Measurements from ENCODE around the gene MAPK8IP2.

The MAPK8IP2 gene

GRCh38 chr22:50621356-50621880 lies 20.8 kb downstream of the MAPK8IP2 start (continued):
- TF ChIP-seq ZNF76 (tag by site-specific recombination; IDR thresholded peaks at IDR 0.05; ENCODE audit: borderline replicate concordance, low read depth), result no peak
- no peak for TF ChIP-seq HIC1 (tag by site-specific recombination; IDR thresholded peaks at IDR 0.05)
- TF ChIP-seq ZNF10 (tag by site-specific recombination; IDR thresholded peaks at IDR 0.05), result no peak
- no peak for TF ChIP-seq ZNF26 (tag by site-specific recombination; IDR thresholded peaks at IDR 0.05)
- no peak for TF ChIP-seq GLI2 (tag by site-specific recombination; IDR thresholded peaks at IDR 0.05; ENCODE audit: borderline replicate concordance, low read depth)

GRCh38 chr22:50621948-50622722 lies 21.5 kb downstream of the MAPK8IP2 start:
- POLR2A ChIA-PET, result interaction anchor here (0.5 to 1.9 kb wide), 3 partner anchors 61 to 114 kb away, joined by 4 to 13 read pairs (median 5); partner anchors contain the start of genes LMF2, NCAPH2 and SCO2
- H3K4me3 ChIP-seq (ENCODE audit: low read depth, low read length), result no peak overlapping the region
- H3K27ac ChIP-seq (ENCODE audit: extremely low read depth, low read depth, low read length), result no peak overlapping the region
- H3K4me1 ChIP-seq (ENCODE audit: control insufficient read depth, insufficient read depth, low read length), result peaks cover 7% of the 10 kb centered on the region
- H3K36me3 ChIP-seq (ENCODE audit: control insufficient read depth in 2 of 2, insufficient read depth in 1 of 2, low read length in 2 of 2), result peaks cover 0 to 11% of the 10 kb centered on the region in 2 experiments; a peak in 1 of 3 replicates
- H3K9me3 ChIP-seq (ENCODE audit: control insufficient read depth, insufficient read depth, low read depth, low read length), result no peaks in the 10 kb centered on the region
- CTCF ChIA-PET, result interaction anchor here (0.6 to 4.5 kb wide), 15 partner anchors 9 to 515 kb away, joined by 3 to 24 read pairs (median 4); partner anchors contain the start of genes LMF2, NCAPH2 and SYCE3
- TF ChIP-seq ZNF596 (tag by site-specific recombination; IDR thresholded peaks at IDR 0.05) (no peak), ZNF335 (tag by site-specific recombination; conservative IDR thresholded peaks at IDR 0.05) (peak; percentile 49; the same call in 1 of the 2 replicates), ZNF791 (tag by site-specific recombination; IDR thresholded peaks at IDR 0.05) (no peak), ZNF629 (tag by site-specific recombination; IDR thresholded peaks at IDR 0.05) (peak; percentile 61), GLI2 (tag by site-specific recombination; IDR thresholded peaks at IDR 0.05; ENCODE audit: borderline replicate concordance, low read depth) (no peak), HIC1 (tag by site-specific recombination; IDR thresholded peaks at IDR 0.05) (no peak; the same call in 1 of the 2 replicates), ATF2 (tag by site-specific recombination; IDR thresholded peaks at IDR 0.05; ENCODE audit: low read depth) (peak; percentile 56; the same call in 1 of the 2 replicates), ZNF121 (tag by site-specific recombination; IDR thresholded peaks at IDR 0.05) (peak; percentile 79; the same call in 1 of the 2 replicates), ZBTB20 (tag by site-specific recombination; IDR thresholded peaks at IDR 0.05) (no peak), ZBTB44 (tag by site-specific recombination; IDR thresholded peaks at IDR 0.05) (no peak), ZNF366 (tag by site-specific recombination; conservative IDR thresholded peaks at IDR 0.05) (peak; percentile 66), PRDM6 (tag by site-specific recombination; IDR thresholded peaks at IDR 0.05) (no peak), ZNF521 (tag by site-specific recombination; IDR thresholded peaks at IDR 0.05) (no peak), ZNF223 (tag by site-specific recombination; IDR thresholded peaks at IDR 0.05) (no peak), SCRT2 (tag by site-specific recombination; IDR thresholded peaks at IDR 0.05) (peak; percentile 62), KLF7 (tag by site-specific recombination; IDR thresholded peaks at IDR 0.05; ENCODE audit: borderline replicate concordance) (no peak), TRIM28 (IDR thresholded peaks at IDR 0.05; ENCODE audit: borderline replicate concordance, low read length) (no peak), BCL11A (tag by site-specific recombination; IDR thresholded peaks at IDR 0.05; ENCODE audit: low read depth) (no peak), ZNF610 (tag by site-specific recombination; IDR thresholded peaks at IDR 0.05; ENCODE audit: borderline replicate concordance) (no peak), ZNF416 (tag by site-specific recombination; IDR thresholded peaks at IDR 0.05) (no peak)
